CD4-positive, alpha-beta T cell (primary cell): ENCODE measurements around the gene RNF144A. TPM values are rescaled to one million over a fixed set of nuclear protein-coding genes. Genes with fewer than 3 reads are reported as not detected.

Experiments used
- ATAC-seq: fragments of 200-7000 bp; cut with Tn5 transposase; one replicate; pipeline ENCODE4 v1.10.0; 2022; ENCODE audit warnings: mild to moderate bottlenecking; ENCODE audit not compliant: poor library complexity
- CTCF ChIA-PET: fragments of 350-600 bp; sonication (Branson Sonifier 250); formaldehyde crosslinking; loops from one replicate; lab custom pipeline; 2021; ENCODE audit warnings: antibody characterized with exemption, inconsistent platforms; lab: Charles Lee
- POLR2A ChIA-PET: fragments of 350-600 bp; sonication (Branson Sonifier 250); formaldehyde crosslinking; loops from one replicate; lab custom pipeline; 2021; ENCODE audit warnings: antibody characterized with exemption, inconsistent platforms; lab: Charles Lee
- DNase-seq, 14 experiments: peaks; one replicate each; pipeline ENCODE4 v3.0.0-alpha.2; 2013 to 2020; ENCODE audit warnings: mixed read lengths in 2 of 14
- H3K27ac ChIP-seq, 2 donors: one replicate each; pipeline versions ENCODE4 v1.5.1 to v1.7.0; 2013; ENCODE audit warnings: low read length in 2 of 2, low read depth in 1 of 2, mild to moderate bottlenecking in 1 of 2
- H3K27me3 ChIP-seq, 2 experiments: 1 replicate in 1 of 2; 2 replicates in 1 of 2; pipeline versions ENCODE4 v1.6.1 to v1.7.0; 2013; ENCODE audit warnings: low read length in 2 of 2, control low read depth in 1 of 2, mild to moderate bottlenecking in 1 of 2, moderate library complexity in 1 of 2; ENCODE audit not compliant: insufficient read depth in 2 of 2, control insufficient read depth in 1 of 2
- H3K36me3 ChIP-seq: one replicate; pipeline ENCODE4 v1.6.1; 2013; ENCODE audit warnings: low read length, control low read depth; ENCODE audit not compliant: insufficient read depth
- H3K4me1 ChIP-seq: one replicate; pipeline ENCODE4 v1.6.1; 2013; ENCODE audit warnings: low read length, control low read depth; ENCODE audit not compliant: insufficient read depth
- H3K4me3 ChIP-seq: one replicate; pipeline ENCODE4 v1.5.1; 2013; ENCODE audit warnings: mild to moderate bottlenecking, low read length, moderate library complexity
- H3K9me3 ChIP-seq, 2 experiments: 1 replicate in 1 of 2; 2 replicates in 1 of 2; pipeline versions ENCODE4 v1.6.1 to v1.7.0; 2013; ENCODE audit warnings: low read length in 2 of 2, mild to moderate bottlenecking in 2 of 2, control low read depth in 1 of 2, moderate library complexity in 1 of 2; ENCODE audit not compliant: control insufficient read depth in 1 of 2, insufficient read depth in 1 of 2
- H3K27ac Mint-ChIP-seq: one replicate; pipeline ENCODE4 v1.8.0; 2020; ENCODE audit warnings: mixed read lengths
- H3K27me3 Mint-ChIP-seq: one replicate; pipeline ENCODE4 v1.8.0; 2021; ENCODE audit warnings: mixed read lengths
- H3K36me3 Mint-ChIP-seq: one replicate; pipeline ENCODE4 v1.8.0; 2021; ENCODE audit warnings: low read depth, mixed read lengths
- H3K4me1 Mint-ChIP-seq: one replicate; pipeline ENCODE4 v1.8.0; 2021; ENCODE audit warnings: low read depth, mixed read lengths
- H3K4me3 Mint-ChIP-seq: one replicate; pipeline ENCODE4 v1.8.0; 2020; ENCODE audit warnings: mild to moderate bottlenecking, mixed read lengths
- H3K9me3 Mint-ChIP-seq: one replicate; pipeline ENCODE4 v1.8.0; 2020; ENCODE audit warnings: mixed read lengths
- CTCF ChIP-seq: fragments of 200-600 bp; IDR thresholded peaks from one replicate; pipeline ENCODE4 v1.8.0; 2022; ENCODE audit warnings: antibody characterized with exemption, mild to moderate bottlenecking
- intact Hi-C, 2 experiments: fragments of 100-400 bp; cut with DNase I in 1 of 2; cut with micrococcal nuclease in 1 of 2; formaldehyde crosslinking; loops; one replicate each; pipeline versions ENCODE4 v1.15.1 to v1.9.0; 2023 to 2025; cut with DNase I, micrococcal nuclease
- total RNA-seq, 174 experiments: library from RNA in 2 of 174; stranded (reverse) in 2 of 174; gene quantifications; one replicate each; pipeline ENCODE4 v1.2.3 and lab custom pipeline; 2021 to 2026

Gene RNF144A
- total RNA-seq, 2 experiments from 2014 or later: 39.0 to 40.1 TPM

- TF ChIP-seq CTCF: no peak
- peaks cover 27% of the 10 kb centered on the region for H3K4me1 ChIP-seq
- DNase-seq (peak in 4 of 14 experiments; percentile 36 to 62 (median 40)), ATAC-seq (peak; percentile 37)
- H3K9me3 Mint-ChIP-seq: no peaks in the 10 kb centered on the region
- intact Hi-C loops: no loop called here
- no peaks in the 10 kb centered on the region for H3K27me3 Mint-ChIP-seq
- POLR2A ChIA-PET: interaction anchor here (0.7 to 2.8 kb wide), 19 partner anchors 10 to 1624 kb away, joined by 3 to 13 read pairs (median 3); partner anchors contain the start of genes ID2 and RSAD2
- no peaks in the 10 kb centered on the region for H3K9me3 ChIP-seq
- no peaks in the 10 kb centered on the region for H3K36me3 ChIP-seq
- no peaks in the 10 kb centered on the region for H3K4me1 Mint-ChIP-seq
- H3K36me3 Mint-ChIP-seq: peaks cover 20% of the 10 kb centered on the region
- peak overlapping the region in 1 of 2 donors; percentile 57 for H3K27ac ChIP-seq
- CTCF ChIA-PET: no interaction called here
- H3K27me3 ChIP-seq: no peaks in the 10 kb centered on the region
- no peak overlapping the region for H3K27ac Mint-ChIP-seq
- peak overlapping the region; percentile 12 for H3K4me3 ChIP-seq
- peak overlapping the region; percentile 72 for H3K4me3 Mint-ChIP-seq
These were observed 140.7 kb downstream of the RNF144A start for GRCh38 chr2:7057865-7058400.

- ChIA-PET POLR2A (interaction anchor here (2.8 kb wide), 1 partner anchor 1622 kb away, joined by 13 read pairs; the partner anchor contains the start of gene ID2), CTCF (interaction anchor here (1.7 kb wide), 1 partner anchor 16 kb away, joined by 5 read pairs; no protein-coding TSS in a partner anchor)
- H3K9me3 Mint-ChIP-seq: peaks cover 11% of the 10 kb centered on the region
- peak overlapping the region; percentile 26 for H3K4me3 Mint-ChIP-seq
- H3K27me3 Mint-ChIP-seq: no peaks in the 10 kb centered on the region
- peaks cover 39% of the 10 kb centered on the region for H3K36me3 Mint-ChIP-seq
- no peak overlapping the region for H3K4me3 ChIP-seq
- H3K36me3 ChIP-seq: no peaks in the 10 kb centered on the region
- intact Hi-C loops: no loop called here
- ATAC-seq: no peak
- H3K27me3 ChIP-seq: no peaks in the 10 kb centered on the region
- H3K4me1 ChIP-seq: peaks cover 27% of the 10 kb centered on the region
- no peak for TF ChIP-seq CTCF
- no peak overlapping the region for H3K27ac Mint-ChIP-seq
- no peaks in the 10 kb centered on the region for H3K4me1 Mint-ChIP-seq
- H3K27ac ChIP-seq: no peak overlapping the region
- DNase-seq: no peak
- peaks cover 3 to 9% of the 10 kb centered on the region in 2 experiments for H3K9me3 ChIP-seq
These were observed 142.9 kb downstream of the RNF144A start for GRCh38 chr2:7060156-7060555.

- H3K36me3 ChIP-seq: no peaks in the 10 kb centered on the region
- peaks cover 3 to 9% of the 10 kb centered on the region in 2 experiments for H3K9me3 ChIP-seq
- Mint-ChIP-seq H3K36me3 (peaks cover 39% of the 10 kb centered on the region), H3K27ac (no peak overlapping the region), H3K9me3 (peaks cover 11% of the 10 kb centered on the region), H3K27me3 (no peaks in the 10 kb centered on the region), H3K4me1 (no peaks in the 10 kb centered on the region), H3K4me3 (peak overlapping the region; percentile 48)
- peaks cover 27% of the 10 kb centered on the region for H3K4me1 ChIP-seq
- H3K4me3 ChIP-seq: no peak overlapping the region
- CTCF ChIA-PET: no interaction called here
- ATAC-seq (no peak), DNase-seq (no peak)
- intact Hi-C loops: no loop called here
- POLR2A ChIA-PET: no interaction called here
- H3K27me3 ChIP-seq: no peaks in the 10 kb centered on the region
- no peak overlapping the region for H3K27ac ChIP-seq
- TF ChIP-seq CTCF: no peak
These were observed 143.6 kb downstream of the RNF144A start for GRCh38 chr2:7060631-7061449.
